Right atrium auricular region (tissue), 2 donors: Measurements from ENCODE around the gene CD93. TPM values are rescaled to one million over a fixed set of nuclear protein-coding genes. Genes with fewer than 3 reads are reported as not detected.

Source experiments
- DNase-seq: peaks from one replicate; pipeline ENCODE4 v3.0.0-alpha.2; 2019; ENCODE audit warnings: low spot score
- H3K27ac ChIP-seq, 2 donors: fragments of 200-600 bp; sonication (generic); 1 replicate in 1 of 2; 2 replicates in 1 of 2; pipeline ENCODE4 v1.5.1; 2016 to 2019
- H3K27me3 ChIP-seq, 2 donors: fragments of 200-600 bp; sonication (generic); one replicate each; pipeline versions ENCODE4 v1.5.1 to v1.6.0; 2017 to 2019
- H3K36me3 ChIP-seq: fragments of 200-600 bp; sonication (generic); one replicate; pipeline ENCODE4 v1.5.1; 2016
- H3K4me1 ChIP-seq, 2 donors: fragments of 200-600 bp; sonication (generic); one replicate each; pipeline versions ENCODE4 v1.5.1 to v1.6.0; 2017 to 2019
- H3K4me3 ChIP-seq, 2 donors: fragments of 200-600 bp; sonication (generic); 1 replicate in 1 of 2; 2 replicates in 1 of 2; pipeline ENCODE4 v1.5.1; 2017 to 2019; ENCODE audit warnings: mild to moderate bottlenecking in 1 of 2, moderate library complexity in 1 of 2
- H3K9me3 ChIP-seq, 2 donors: fragments of 200-600 bp; sonication (generic); one replicate each; pipeline ENCODE4 v1.5.1; 2019
- CTCF ChIP-seq, 2 donors: fragments of 200-600 bp; sonication (generic); IDR thresholded peaks; one replicate each; pipeline ENCODE4 v1.5.1; 2019; ENCODE audit warnings: antibody characterized with exemption in 2 of 2
- total RNA-seq, 2 donors: library from RNA; depleted of rRNA; stranded (reverse); fragments of >200 nt; gene quantifications; one replicate each; pipeline ENCODE4 v1.1.0, GENCODE V29; 2016

CD93 gene
- total RNA-seq = 10 to 100 TPM; 35.7 to 51.6 TPM

DNA sequence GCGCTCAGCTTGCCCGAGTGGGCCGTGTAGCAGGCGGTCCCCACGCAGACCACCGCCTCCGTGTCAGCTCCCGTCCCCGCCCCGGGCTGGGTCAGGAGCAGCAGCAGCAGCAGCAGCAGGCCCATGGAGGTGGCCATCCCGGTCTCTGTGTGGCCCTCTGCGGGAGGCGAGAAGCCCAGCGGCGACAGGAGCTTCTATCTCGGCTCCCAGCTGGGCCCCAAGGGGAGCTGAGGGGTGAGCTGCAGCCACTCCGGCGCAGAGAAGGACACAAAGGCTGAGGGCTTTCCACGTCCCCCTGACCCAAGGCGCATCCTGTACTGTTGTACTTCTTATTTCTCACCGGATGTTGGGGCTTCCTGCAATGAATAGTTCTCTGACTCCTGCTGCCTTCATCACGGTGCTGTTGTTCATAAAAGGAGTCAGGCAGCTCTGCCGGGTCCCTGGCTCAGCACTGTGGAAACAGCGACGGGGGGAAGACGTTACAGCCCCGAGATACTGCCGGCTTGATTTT is at the start of gene CD93:
TSS of gene CD93 (minus strand) at position 269 of the 511 bp plus-strand sequence. CDS start at position 137, 132 bp downstream.
- Histone ChIP-seq H3K4me3 (peak within 1 kb of the TSS; percentile 34 to 51), H3K27me3 (no peaks in the 10 kb centered on the region), H3K27ac (peak within 1 kb of the TSS; percentile 86), H3K36me3 (no peaks in the 10 kb centered on the region), H3K9me3 (no peaks in the 10 kb centered on the region), H3K4me1 (peaks cover 0 to 24% of the 10 kb centered on the region in 2 donors)
- TF ChIP-seq CTCF (IDR thresholded peaks at IDR 0.05) = no peak
- peak; percentile 71 for DNase-seq

- Histone ChIP-seq H3K4me3 (no peak overlapping the region), H3K36me3 (no peaks in the 10 kb centered on the region), H3K4me1 (peaks cover 0 to 52% of the 10 kb centered on the region in 2 donors), H3K27ac (peak overlapping the region; percentile 39 to 68), H3K27me3 (no peaks in the 10 kb centered on the region), H3K9me3 (no peaks in the 10 kb centered on the region)
- no peak for DNase-seq
- no peak for TF ChIP-seq CTCF (IDR thresholded peaks at IDR 0.05)
Observed at GRCh38 chr20:23133560-23133998, 47.5 kb upstream of the CD93 start.

DNA sequence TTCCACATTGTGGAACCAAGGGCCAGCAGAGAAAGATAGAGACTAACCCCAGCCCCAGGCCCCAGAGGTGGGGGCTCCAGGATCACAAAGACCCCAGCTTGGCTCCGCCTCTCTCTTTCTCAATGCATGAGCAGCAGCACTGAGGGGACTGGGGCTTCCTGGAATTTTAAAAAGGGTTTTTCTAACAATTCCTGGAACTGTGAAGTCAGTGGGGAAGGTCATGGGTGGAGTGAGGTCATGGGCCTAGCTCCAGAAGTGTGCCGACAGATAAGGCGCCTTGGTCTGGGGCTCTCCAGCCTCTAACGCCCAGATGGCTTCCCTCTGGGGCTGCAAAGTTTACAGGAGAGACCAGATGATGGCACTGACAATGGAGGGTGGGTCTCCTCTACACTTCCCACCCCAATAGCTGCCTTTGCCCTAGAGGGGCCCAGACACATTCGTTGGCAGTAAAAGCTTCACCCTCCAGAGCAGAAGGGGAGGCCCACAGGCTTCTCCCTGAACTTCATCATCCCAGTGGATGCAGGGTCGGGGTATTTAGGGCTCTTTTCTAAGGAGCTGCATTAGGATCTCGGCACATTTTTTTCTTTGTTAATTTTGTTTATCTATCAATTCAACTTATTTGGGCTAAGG is 46.9 kb upstream of the CD93 start:
- no peak for DNase-seq
- peak in 1 of 2 donors; percentile 9 for TF ChIP-seq CTCF (IDR thresholded peaks at IDR 0.05)
- Histone ChIP-seq H3K4me3 (no peak overlapping the region), H3K9me3 (no peaks in the 10 kb centered on the region), H3K27ac (peak overlapping the region; percentile 65 to 68), H3K36me3 (no peaks in the 10 kb centered on the region), H3K27me3 (no peaks in the 10 kb centered on the region), H3K4me1 (peaks cover 0 to 56% of the 10 kb centered on the region in 2 donors)

DNA sequence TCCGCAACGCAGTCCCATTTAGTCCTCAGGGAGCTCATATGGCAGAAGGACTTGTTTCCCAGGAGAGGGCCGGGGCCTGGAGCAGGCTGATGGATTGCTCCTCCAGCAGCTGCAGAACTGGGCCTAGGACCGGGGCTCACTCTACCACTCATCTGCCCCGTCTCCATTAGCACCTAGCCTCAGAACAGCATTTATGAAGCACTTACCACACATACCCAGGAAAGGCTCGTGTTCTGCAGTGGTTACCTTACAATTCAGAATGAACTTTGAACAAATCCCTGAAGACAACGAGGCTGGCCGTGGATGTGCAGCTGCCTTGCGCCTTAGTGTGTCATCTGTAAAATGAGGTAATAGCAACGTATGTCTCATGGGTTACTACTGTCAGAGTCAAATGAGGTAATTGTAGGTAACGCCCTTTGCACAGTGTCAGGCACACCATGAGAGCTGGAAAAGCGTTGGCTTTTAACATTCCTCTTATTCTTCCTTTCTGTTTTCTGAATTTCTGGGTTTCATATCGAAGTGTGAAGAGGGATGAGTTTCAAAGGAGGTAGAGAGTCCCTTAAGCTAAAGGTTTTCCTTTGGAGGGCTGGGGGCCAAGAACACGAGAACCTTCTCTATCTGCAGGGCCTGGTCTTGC is 46.3 kb upstream of the CD93 start:
- no peaks in the 10 kb centered on the region for H3K36me3 ChIP-seq
- H3K4me3 ChIP-seq = no peak overlapping the region
- H3K4me1 ChIP-seq = peaks cover 0 to 56% of the 10 kb centered on the region in 2 donors
- H3K27ac ChIP-seq = peak overlapping the region; percentile 65 to 68
- no peaks in the 10 kb centered on the region for H3K9me3 ChIP-seq
- H3K27me3 ChIP-seq = no peaks in the 10 kb centered on the region
- no peak for TF ChIP-seq CTCF (IDR thresholded peaks at IDR 0.05)
- no peak for DNase-seq

DNA sequence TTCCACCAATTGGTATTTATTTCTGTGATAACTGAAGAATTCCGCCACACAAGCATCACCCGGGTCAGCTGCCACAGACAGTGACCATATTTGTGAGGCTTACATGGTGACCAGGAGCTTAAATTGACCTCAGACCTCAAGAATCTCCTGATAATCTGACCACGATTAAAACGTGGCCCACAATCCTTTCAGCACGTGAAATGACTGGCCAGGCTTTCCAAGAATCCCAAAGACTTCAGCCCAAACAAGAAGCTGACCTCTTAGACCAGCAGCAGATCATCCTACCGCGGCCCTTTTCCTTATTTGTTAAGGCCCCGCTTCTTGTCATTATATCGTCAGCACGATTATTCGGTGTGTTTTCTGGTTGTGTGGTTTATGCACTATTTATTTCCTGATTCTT is 45.6 kb upstream of the CD93 start:
- DNase-seq = no peak
- Histone ChIP-seq H3K27me3 (no peaks in the 10 kb centered on the region), H3K4me3 (no peak overlapping the region), H3K9me3 (no peaks in the 10 kb centered on the region), H3K27ac (peak overlapping the region; percentile 65 to 68), H3K4me1 (peaks cover 0 to 56% of the 10 kb centered on the region in 2 donors), H3K36me3 (no peaks in the 10 kb centered on the region)
- no peak for TF ChIP-seq CTCF (IDR thresholded peaks at IDR 0.05)
